Adrenal gland (tissue), 12 donors: ENCODE results near the gene ULK3. TPM values are rescaled to one million over a fixed set of nuclear protein-coding genes. Genes with fewer than 3 reads are reported as not detected.

Source experiments
- DNase-seq, 7 donors: peaks; one replicate each; pipeline ENCODE4 v3.0.0-alpha.2; 2019 to 2020
- H3K27ac ChIP-seq, 5 donors: fragments of 200-600 bp; sonication (generic) in 4 of 5; 1 replicate in 3 of 5; 2 replicates in 2 of 5; pipeline versions ENCODE4 v1.5.1 to v1.8.0; 2016 to 2020; ENCODE audit warnings: mild to moderate bottlenecking in 1 of 5
- H3K27me3 ChIP-seq: fragments of 200-600 bp; 2 replicates; pipeline ENCODE4 v1.8.0; 2021
- H3K36me3 ChIP-seq, 2 donors: fragments of 200-600 bp; replicated peaks in 1 of 2; 1 replicate in 1 of 2; 2 replicates in 1 of 2; pipeline versions ENCODE4 v1.5.1 to v1.8.0; 2018 to 2022
- H3K4me1 ChIP-seq, 2 donors: fragments of 200-600 bp; replicated peaks in 1 of 2; 1 replicate in 1 of 2; 2 replicates in 1 of 2; pipeline versions ENCODE4 v1.5.1 to v1.8.0; 2018 to 2021
- H3K4me3 ChIP-seq, 4 donors: fragments of 200-600 bp; sonication (generic) in 3 of 4; one replicate each; pipeline ENCODE4 v1.5.1; 2016 to 2018
- H3K9me3 ChIP-seq, 3 donors: fragments of 200-600 bp; sonication (generic) in 1 of 3; replicated peaks in 1 of 3; 1 replicate in 2 of 3; 2 replicates in 1 of 3; pipeline versions ENCODE4 v1.5.1 to v1.8.0; 2016 to 2021
- CTCF ChIP-seq, 6 experiments: fragments of 450-650 bp in 4 of 6; fragments of 200-600 bp in 2 of 6; sonication (generic) in 1 of 6; IDR thresholded peaks; 1 replicate in 5 of 6; 2 replicates in 1 of 6; pipeline versions ENCODE4 v1.5.1 to v1.8.0; 2016 to 2021; ENCODE audit warnings: antibody characterized with exemption in 6 of 6, mild to moderate bottlenecking in 2 of 6, moderate library complexity in 1 of 6
- POLR2A ChIP-seq, 2 donors: fragments of 450-650 bp; IDR thresholded peaks; one replicate each; pipeline ENCODE4 v1.6.1; 2017; ENCODE audit warnings: antibody characterized with exemption in 2 of 2, mild to moderate bottlenecking in 2 of 2, moderate library complexity in 1 of 2
- WGBS, 4 donors: extraction: QIAGEN DNeasy Blood & Tissue Kit in 2 of 4; methylation state at CpG; one replicate each; pipeline versions ENCODE4 v1.1.5 to v1.1.7; 2013 to 2017; 5-methylcytosine and 5-hydroxymethylcytosine counted together
- intact Hi-C, 2 donors: fragments of 100-400 bp; cut with DNase I; formaldehyde crosslinking; loops; one replicate each; pipeline versions ENCODE4 v1.14.1 to v1.15.0; 2022 to 2023
- polyA plus RNA-seq, 3 donors: library from polyadenylated mRNA; stranded (reverse); fragments of 200-250 nt in 2 of 3; fragments of 350-450 nt in 1 of 3; fragmentation: Illumina TruSeq in 1 of 3; extraction: RNeasy Lipid Tissue Mini Kit (QIAGEN cat#74804) in 1 of 3; gene quantifications; one replicate each; pipeline ENCODE4 v1.2.3, GENCODE V29; 2013 to 2014
- total RNA-seq, 9 donors: library from RNA; depleted of rRNA in 4 of 9; stranded (reverse); fragments of >200 nt in 4 of 9; fragments of 120-200 nt in 1 of 9; fragmentation: NEBNext Ultra II Directional in 1 of 9; extraction: Animal tissue kit (Norgen Biotek cat#: 25700) in 1 of 9; gene quantifications; one replicate each; pipeline versions ENCODE4 v1.1.0 to v1.2.4, GENCODE V29; 2013 to 2023
- donor health status: healthy with polysubstance abuse.
- donor health status: Bipolar disorder and iron deficiency.
- donor health status: DM: yes; HTN: yes; CAD: no.
- donor health status: DM: no; HTN: no; CAD: no.
- donor health status: DM: no; HTN: no; CAD: no.
- donor health status: DM: yes; HTN: yes; CAD: no.

ULK3 gene
- total and polyA plus RNA-seq, 12 donors = 21.7 to 126 (median 52.5) TPM

DNA sequence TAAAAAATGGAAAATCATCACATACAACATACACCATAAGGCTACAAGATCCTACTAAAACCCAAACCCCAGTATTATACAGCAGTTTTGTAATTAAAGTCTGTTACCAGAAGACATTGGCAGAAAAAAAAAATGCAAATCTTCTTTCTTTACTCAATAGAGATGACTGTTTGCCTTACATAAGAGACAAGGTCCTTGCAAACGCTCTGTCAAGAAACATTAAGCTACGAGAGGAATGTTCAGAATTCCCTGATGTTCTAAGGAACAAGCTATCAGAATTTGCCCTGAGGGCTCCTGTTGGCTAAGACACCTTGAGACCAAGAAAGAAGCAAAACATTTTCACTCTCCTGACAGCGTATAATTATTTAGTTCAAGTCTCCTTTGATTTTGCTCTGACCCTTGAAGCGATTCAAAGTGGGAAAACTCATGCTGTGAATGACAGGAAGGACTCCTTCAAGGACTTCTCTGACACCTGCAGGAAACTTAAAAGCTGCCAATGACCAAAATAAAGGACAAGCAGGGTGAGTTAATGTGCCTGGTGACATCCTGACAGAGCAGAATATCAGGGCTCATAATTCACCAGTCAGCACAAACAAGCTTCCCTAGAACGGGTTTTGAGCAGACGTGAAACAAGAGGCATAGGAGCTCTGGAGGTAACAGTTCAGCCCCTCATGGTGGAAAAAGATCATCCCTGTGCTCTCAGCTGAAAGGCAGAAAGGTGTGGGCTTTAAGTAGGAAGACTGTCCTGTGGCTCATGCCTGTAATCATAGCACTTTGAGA is 27.7 kb upstream of the ULK3 start:
- peak overlapping the region in 1 of 4 donors; percentile 22 for H3K4me3 ChIP-seq

DNA sequence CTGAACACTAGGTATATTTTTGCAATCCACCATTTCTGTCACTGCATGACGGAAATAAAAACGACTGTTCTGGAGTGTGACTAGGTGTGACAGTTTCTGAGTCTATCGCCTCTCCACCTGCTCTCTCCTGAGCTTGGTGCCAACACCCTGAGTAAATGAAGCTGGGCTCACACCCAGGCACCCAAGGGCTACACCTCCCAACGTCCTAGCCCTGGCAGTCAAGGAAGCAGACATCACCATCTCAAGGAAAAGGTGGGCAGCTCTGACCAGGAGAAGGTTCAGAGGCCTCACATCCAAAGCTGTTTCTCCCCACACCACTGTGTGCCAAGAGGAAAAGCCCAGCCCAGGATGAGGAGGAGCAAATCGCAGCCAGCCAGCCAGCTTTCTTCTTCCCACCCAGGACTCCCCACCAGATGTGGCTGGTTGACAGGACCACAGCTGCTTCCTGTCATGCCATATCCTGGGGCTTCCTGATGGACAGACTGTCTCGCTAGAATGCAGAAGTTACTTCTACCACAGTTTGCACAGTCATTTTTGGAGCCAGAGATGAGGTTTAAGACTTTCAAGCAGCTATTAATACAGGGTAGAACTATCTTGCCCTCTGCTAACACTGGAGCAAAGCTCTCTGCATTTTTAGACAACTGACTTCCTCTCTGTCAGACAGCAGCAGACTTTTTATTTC is 26.9 kb upstream of the ULK3 start:
- Histone ChIP-seq H3K27ac (peak overlapping the region; percentile 56 to 98 (median 73)), H3K27me3 (no peaks in the 10 kb centered on the region), H3K4me1 (peaks cover 46 to 68% of the 10 kb centered on the region in 2 donors), H3K36me3 (peaks cover 0 to 5% of the 10 kb centered on the region in 2 donors), H3K4me3 (peak overlapping the region in 1 of 4 donors; percentile 22), H3K9me3 (no peaks in the 10 kb centered on the region)
- DNase-seq = peak; percentile 45 to 85 (median 70)
- WGBS, 4 donors = 36 to 52% (median 50%) methylated on average over 6 of the region's 6 CpGs
- intact Hi-C loops = no loop called here
- TF ChIP-seq POLR2A (IDR thresholded peaks at IDR 0.05) (peak in 1 of 2 donors; percentile 35), CTCF (IDR thresholded peaks at IDR 0.05) (no peak)

More for the DNA sequence above, 27.7 kb upstream of the ULK3 start:
- H3K36me3 ChIP-seq = peaks cover 0 to 5% of the 10 kb centered on the region in 2 donors
- peak overlapping the region; percentile 19 to 98 (median 73) for H3K27ac ChIP-seq
- H3K9me3 ChIP-seq = no peaks in the 10 kb centered on the region
- WGBS, 4 donors = 8 to 15% (median 10%) methylated on average over 6 of the region's 6 CpGs
- TF ChIP-seq CTCF (IDR thresholded peaks at IDR 0.05) (no peak), POLR2A (IDR thresholded peaks at IDR 0.05) (no peak)
- no peaks in the 10 kb centered on the region for H3K27me3 ChIP-seq
- DNase-seq = no peak
- peaks cover 46 to 68% of the 10 kb centered on the region in 2 donors for H3K4me1 ChIP-seq
- intact Hi-C loops = no loop called here

GRCh38 chr15:74869372-74869725 is 26.4 kb upstream of the ULK3 start:
- Histone ChIP-seq H3K27me3 (no peaks in the 10 kb centered on the region), H3K36me3 (peaks cover 0 to 5% of the 10 kb centered on the region in 2 donors), H3K4me3 (no peak overlapping the region), H3K9me3 (no peaks in the 10 kb centered on the region), H3K4me1 (peaks cover 46 to 68% of the 10 kb centered on the region in 2 donors), H3K27ac (peak overlapping the region; percentile 56 to 98 (median 73))
- DNase-seq = no peak
- intact Hi-C loops = no loop called here
- TF ChIP-seq POLR2A (IDR thresholded peaks at IDR 0.05) (no peak), CTCF (IDR thresholded peaks at IDR 0.05) (no peak)

GRCh38 chr15:74868059-74868458 is 25.1 kb upstream of the ULK3 start:
- TF ChIP-seq CTCF (IDR thresholded peaks at IDR 0.05) (no peak), POLR2A (IDR thresholded peaks at IDR 0.05) (no peak)
- no peaks in the 10 kb centered on the region for H3K9me3 ChIP-seq
- DNase-seq = peak in 3 of 7 donors; percentile 47 to 67 (median 53)
- H3K27me3 ChIP-seq = no peaks in the 10 kb centered on the region
- peak overlapping the region in 4 of 5 donors; percentile 16 to 89 (median 56) for H3K27ac ChIP-seq
- peaks cover 0 to 5% of the 10 kb centered on the region in 2 donors for H3K36me3 ChIP-seq
- WGBS, 4 donors = 48 to 58% (median 57%) methylated on average over 6 of the region's 6 CpGs
- H3K4me3 ChIP-seq = no peak overlapping the region
- H3K4me1 ChIP-seq = peaks cover 55 to 74% of the 10 kb centered on the region in 2 donors
- intact Hi-C loops = no loop called here
